ENCODE results near the gene CTSL. TPM values are rescaled to one million over a fixed set of nuclear protein-coding genes. Genes with fewer than 3 reads are reported as not detected.

The CTSL gene
- total RNA-seq, 4 donors from 2014 or later: 71.4 to 387 (median 94.5) TPM

DNA sequence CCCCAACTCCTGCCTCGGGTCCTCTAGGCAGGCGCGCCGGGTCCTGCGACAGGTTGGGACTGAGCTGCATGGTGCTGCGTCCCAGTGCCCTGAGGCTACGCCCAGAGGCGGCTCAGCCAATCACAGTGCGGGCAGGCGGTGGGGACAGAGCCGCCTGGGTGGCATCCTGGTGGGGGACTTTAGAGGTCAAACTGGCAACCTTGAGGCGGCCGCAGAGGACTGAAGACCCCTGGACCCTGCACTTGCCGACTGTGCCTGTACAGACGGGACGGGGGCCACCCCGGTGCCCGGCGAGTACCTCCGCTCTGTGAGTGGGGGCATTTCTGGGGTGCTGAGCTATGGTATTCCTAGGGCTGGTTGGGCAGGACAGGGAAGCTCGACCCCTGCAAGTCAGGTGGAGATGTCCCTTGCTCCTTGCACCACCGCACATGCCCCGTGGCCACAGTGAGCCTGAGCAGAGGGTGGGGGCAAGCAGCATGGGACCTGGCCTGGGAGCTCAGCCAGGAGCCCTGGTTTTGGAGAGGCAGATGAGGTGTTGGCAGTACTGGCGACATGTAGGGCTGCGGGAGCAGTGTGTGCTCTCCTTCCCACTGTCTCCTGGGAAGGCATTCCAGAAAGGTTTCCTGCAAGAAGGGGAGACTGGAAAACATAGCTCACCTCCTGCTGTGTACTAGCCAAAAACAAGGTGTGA is 45.5 kb downstream of the CTSL start:
- DNase-seq (ENCODE audit: extremely low spot score): no peak
- H3K36me3 ChIP-seq: no peaks in the 10 kb centered on the region
- TF ChIP-seq, protein P1, sequence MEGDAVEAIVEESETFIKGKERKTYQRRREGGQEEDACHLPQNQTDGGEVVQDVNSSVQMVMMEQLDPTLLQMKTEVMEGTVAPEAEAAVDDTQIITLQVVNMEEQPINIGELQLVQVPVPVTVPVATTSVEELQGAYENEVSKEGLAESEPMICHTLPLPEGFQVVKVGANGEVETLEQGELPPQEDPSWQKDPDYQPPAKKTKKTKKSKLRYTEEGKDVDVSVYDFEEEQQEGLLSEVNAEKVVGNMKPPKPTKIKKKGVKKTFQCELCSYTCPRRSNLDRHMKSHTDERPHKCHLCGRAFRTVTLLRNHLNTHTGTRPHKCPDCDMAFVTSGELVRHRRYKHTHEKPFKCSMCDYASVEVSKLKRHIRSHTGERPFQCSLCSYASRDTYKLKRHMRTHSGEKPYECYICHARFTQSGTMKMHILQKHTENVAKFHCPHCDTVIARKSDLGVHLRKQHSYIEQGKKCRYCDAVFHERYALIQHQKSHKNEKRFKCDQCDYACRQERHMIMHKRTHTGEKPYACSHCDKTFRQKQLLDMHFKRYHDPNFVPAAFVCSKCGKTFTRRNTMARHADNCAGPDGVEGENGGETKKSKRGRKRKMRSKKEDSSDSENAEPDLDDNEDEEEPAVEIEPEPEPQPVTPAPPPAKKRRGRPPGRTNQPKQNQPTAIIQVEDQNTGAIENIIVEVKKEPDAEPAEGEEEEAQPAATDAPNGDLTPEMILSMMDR (IDR thresholded peaks at IDR 0.05): no peak
- TF ChIP-seq EP300 (IDR thresholded peaks at IDR 0.05) (no peak), POLR2A (IDR thresholded peaks at IDR 0.05; ENCODE audit: low read depth) (no peak), POLR2AphosphoS5 (IDR thresholded peaks at IDR 0.05) (no peak)
- no peak overlapping the region for H3K4me3 ChIP-seq
- WGBS: 38% methylated on average over 6 of the region's 25 CpGs
- intact Hi-C loops (cut with DNase I): no loop called here
- no peaks in the 10 kb centered on the region for H3K9me3 ChIP-seq
- no peak overlapping the region for H3K27ac ChIP-seq (replicated peaks in 1 of 4)
- peaks cover 0 to 19% (median 0%) of the 10 kb centered on the region in 4 donors for H3K27me3 ChIP-seq
- H3K4me1 ChIP-seq: peaks cover 0 to 4% (median 0%) of the 10 kb centered on the region in 4 donors

DNA sequence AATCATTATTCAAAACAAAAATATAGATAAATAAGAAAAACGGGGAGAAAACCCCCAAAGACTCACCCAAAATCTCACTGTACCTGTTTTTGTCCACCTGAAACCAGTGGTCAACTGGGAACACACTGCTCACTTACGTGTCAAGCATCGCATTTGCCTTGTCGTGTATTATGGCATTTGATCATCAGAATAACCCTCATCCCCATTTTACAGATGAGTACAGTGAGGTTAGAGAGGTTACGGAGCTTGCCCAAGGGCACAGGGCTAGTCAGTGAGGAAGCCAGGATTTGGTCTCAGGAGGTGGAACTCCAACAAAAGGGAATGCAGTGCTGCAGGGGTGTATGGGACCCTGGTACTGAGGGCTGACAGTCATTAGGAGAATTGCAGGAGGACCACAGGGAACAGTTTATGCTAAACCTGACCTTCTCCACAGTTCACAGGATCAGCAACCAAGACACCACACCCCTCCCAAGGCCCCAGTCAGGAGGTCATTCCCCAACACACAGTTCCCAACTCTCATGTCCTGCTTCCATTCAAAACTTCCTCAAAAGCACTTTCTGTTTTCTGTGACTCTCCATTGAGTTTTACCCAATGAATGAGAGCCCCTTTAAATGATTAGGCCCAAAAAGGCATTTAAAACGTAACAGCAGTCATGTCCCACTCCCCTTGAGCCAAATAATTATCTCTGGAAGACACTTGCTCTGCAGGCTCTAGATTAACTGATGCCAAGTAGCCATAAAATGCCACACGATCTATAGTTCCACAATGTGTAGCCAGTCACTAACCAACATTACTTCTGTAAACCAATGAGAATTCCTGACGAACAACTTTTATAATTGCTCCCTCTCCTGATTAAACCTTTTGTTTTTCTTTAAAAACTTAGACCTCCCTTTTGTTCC is 50.8 kb downstream of the CTSL start:
- no peak overlapping the region for H3K27ac ChIP-seq (replicated peaks in 1 of 4)
- intact Hi-C loops (cut with DNase I): no loop called here
- no peaks in the 10 kb centered on the region for H3K4me1 ChIP-seq
- peaks cover 0 to 3% (median 0%) of the 10 kb centered on the region in 4 donors for H3K27me3 ChIP-seq
- TF ChIP-seq, protein P1 (IDR thresholded peaks at IDR 0.05): no peak
- TF ChIP-seq POLR2AphosphoS5 (IDR thresholded peaks at IDR 0.05) (no peak), EP300 (IDR thresholded peaks at IDR 0.05) (no peak), POLR2A (IDR thresholded peaks at IDR 0.05; ENCODE audit: low read depth) (no peak)
- 84% methylated on average over 8 of the region's 8 CpGs for WGBS
- no peak overlapping the region for H3K4me3 ChIP-seq
- DNase-seq (ENCODE audit: extremely low spot score): no peak
- no peaks in the 10 kb centered on the region for H3K36me3 ChIP-seq
- H3K9me3 ChIP-seq: no peaks in the 10 kb centered on the region

DNA sequence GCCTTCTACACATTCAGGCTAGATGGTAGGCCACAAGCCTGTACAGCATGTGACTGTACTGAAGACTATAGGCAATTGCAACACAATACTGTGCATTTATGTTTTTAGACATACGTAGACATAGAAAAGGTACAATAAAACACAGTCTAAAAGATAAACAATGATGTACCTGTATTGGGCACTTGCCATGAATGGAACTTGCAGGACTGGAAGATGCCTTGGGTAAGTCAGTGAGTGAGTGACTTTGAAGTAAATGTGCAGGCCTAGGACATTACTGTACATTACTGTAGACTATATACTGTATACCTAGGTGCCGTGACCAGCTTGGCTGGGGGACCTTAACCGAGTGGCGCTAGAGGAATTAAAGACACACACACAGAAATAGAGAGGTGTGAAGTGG is 53.1 kb downstream of the CTSL start:
- WGBS: 98% methylated on average over 4 of the region's 4 CpGs

More for the DNA sequence above, 53.1 kb downstream of the CTSL start:
- H3K4me3 ChIP-seq: no peak overlapping the region
- H3K36me3 ChIP-seq: no peaks in the 10 kb centered on the region
- no peak overlapping the region for H3K27ac ChIP-seq (replicated peaks in 1 of 4)
- no peaks in the 10 kb centered on the region for H3K27me3 ChIP-seq
- TF ChIP-seq POLR2AphosphoS5 (IDR thresholded peaks at IDR 0.05): no peak
- intact Hi-C loops (cut with DNase I): no loop called here
- no peaks in the 10 kb centered on the region for H3K9me3 ChIP-seq
- no peak for DNase-seq (ENCODE audit: extremely low spot score)
- no peaks in the 10 kb centered on the region for H3K4me1 ChIP-seq

Other genes with a start within 250 kb of the CTSL start
- gene DAPK1, start 228.3 kb upstream of the CTSL start, total RNA-seq: 10 to 100 TPM; 51.7 to 96.8 (median 80.7) TPM
- not detected for gene SPATA31E1, start 156.8 kb downstream of the CTSL start, total RNA-seq
- gene SPATA31C1, start 191.8 kb downstream of the CTSL start, total RNA-seq: not detected
- 10 to 100 TPM in 1 of 4 donors, 1 to 10 TPM in 3; 5.4 to 11.3 (median 7.4) TPM for gene CDK20, start 248.4 kb downstream of the CTSL start, total RNA-seq

Measured in esophagus muscularis mucosa (tissue), 4 donors.